ENCODE measurements around the gene GDF2. TPM values are rescaled to one million over a fixed set of nuclear protein-coding genes. Genes with fewer than 3 reads are reported as not detected.

The GDF2 gene
- polyA plus RNA-seq, 1 donor from 2014 or later, result not detected

- Histone ChIP-seq H3K27ac (ENCODE audit: low read length) (no peak overlapping the region), H2AFZ (ENCODE audit: low read depth, low read length) (no peak overlapping the region), H3K9me2 (ENCODE audit: insufficient read depth, low read length) (no peaks in the 10 kb centered on the region), H3K27me3 (ENCODE audit: insufficient read depth, low read depth, low read length) (no peaks in the 10 kb centered on the region), H3K9me3 (ENCODE audit: low read length) (no peaks in the 10 kb centered on the region), H3K36me3 (ENCODE audit: insufficient read depth, low read length) (no peaks in the 10 kb centered on the region), H3F3A (ENCODE audit: insufficient read depth, low read length, poor library complexity, severe bottlenecking) (no peaks in the 10 kb centered on the region), H3K4me3 (ENCODE audit: low read length) (no peak overlapping the region), H3K9ac (ENCODE audit: low read length) (no peak overlapping the region), H3K79me2 (replicated peaks; ENCODE audit: insufficient read depth, low read length) (no peaks in the 10 kb centered on the region), H3K4me2 (ENCODE audit: low read length) (no peak overlapping the region), H4K20me1 (ENCODE audit: insufficient read depth) (no peaks in the 10 kb centered on the region)
- TF ChIP-seq SMC3 (conservative IDR thresholded peaks at IDR 0.05; ENCODE audit: poor library complexity) (no peak), POLR2AphosphoS5 (IDR thresholded peaks at IDR 0.05) (no peak), EZH2 (IDR thresholded peaks at IDR 0.05; ENCODE audit: borderline replicate concordance, insufficient read depth, low read length, poor library complexity, severe bottlenecking) (no peak), EP300 (conservative IDR thresholded peaks at IDR 0.05; ENCODE audit: poor library complexity, severe bottlenecking) (no peak), REST (IDR thresholded peaks at IDR 0.05; ENCODE audit: borderline replicate concordance) (no peak), RAD21 (conservative IDR thresholded peaks at IDR 0.05) (no peak), CTCF (IDR thresholded peaks at IDR 0.05; ENCODE audit: poor library complexity, severe bottlenecking) (no peak)
These were observed 41.5 kb downstream of the GDF2 start for GRCh38 chr10:47363781-47364180.

GRCh38 chr10:47364366-47364765, 42.1 kb downstream of the GDF2 start:
- Histone ChIP-seq H3K27ac (ENCODE audit: low read length) (no peak overlapping the region), H3K4me3 (ENCODE audit: low read length) (no peak overlapping the region), H2AFZ (ENCODE audit: low read depth, low read length) (no peak overlapping the region), H3K36me3 (ENCODE audit: insufficient read depth, low read length) (no peaks in the 10 kb centered on the region), H3K27me3 (ENCODE audit: insufficient read depth, low read depth, low read length) (no peaks in the 10 kb centered on the region), H3K9me3 (ENCODE audit: low read length) (no peaks in the 10 kb centered on the region), H3K79me2 (replicated peaks; ENCODE audit: insufficient read depth, low read length) (no peaks in the 10 kb centered on the region), H3K4me2 (ENCODE audit: low read length) (no peak overlapping the region), H3K9me2 (ENCODE audit: insufficient read depth, low read length) (no peaks in the 10 kb centered on the region), H3F3A (ENCODE audit: insufficient read depth, low read length, poor library complexity, severe bottlenecking) (no peaks in the 10 kb centered on the region), H4K20me1 (ENCODE audit: insufficient read depth) (no peaks in the 10 kb centered on the region), H3K9ac (ENCODE audit: low read length) (no peak overlapping the region)
- no peak for TF ChIP-seq CTCF (IDR thresholded peaks at IDR 0.05; ENCODE audit: poor library complexity, severe bottlenecking)
- TF ChIP-seq EP300 (conservative IDR thresholded peaks at IDR 0.05; ENCODE audit: poor library complexity, severe bottlenecking), result no peak

Measured in neural cell (in vitro differentiated cells).